D721Med (cell line): ENCODE results near the gene ADCYAP1.

Source experiments
- DNase-seq: peaks from one replicate; pipeline ENCODE4 v3.0.0; 2011; ENCODE audit warnings: low spot score; ENCODE audit not compliant: insufficient read length
- FAIRE-seq: peaks from 2 replicates; lab custom pipeline; 2011; peaks lifted over from hg19 to GRCh38; lab: Jason Lieb, UNC
- CTCF ChIP-seq: IDR thresholded peaks from 2 replicates; pipeline ENCODE4 v1.5.1; 2012; ENCODE audit warnings: mild to moderate bottlenecking, control low read depth; ENCODE audit not compliant: insufficient read depth; ENCODE audit errors: missing control alignments

ADCYAP1 gene

GRCh38 chr18:924987-925386 is 20.3 kb downstream of the ADCYAP1 start:
- no peak for TF ChIP-seq CTCF
- FAIRE-seq (no peak), DNase-seq (no peak)

- no peak for TF ChIP-seq CTCF
- no peak for DNase-seq
- no peak for FAIRE-seq
These were observed 22.3 kb downstream of the ADCYAP1 start for GRCh38 chr18:926946-927345.

- DNase-seq = no peak
- TF ChIP-seq CTCF = no peak
- FAIRE-seq = no peak
These were observed 28.4 kb downstream of the ADCYAP1 start for GRCh38 chr18:933082-933481.

- FAIRE-seq (no peak), DNase-seq (no peak)
- TF ChIP-seq CTCF = no peak
These were observed 30.0 kb downstream of the ADCYAP1 start for GRCh38 chr18:934518-935133.

GRCh38 chr18:936941-937340 is 32.3 kb downstream of the ADCYAP1 start:
- FAIRE-seq = no peak
- DNase-seq = no peak
- TF ChIP-seq CTCF = no peak

GRCh38 chr18:939166-939565 is 34.5 kb downstream of the ADCYAP1 start:
- FAIRE-seq = no peak
- DNase-seq = no peak
- TF ChIP-seq CTCF = no peak

GRCh38 chr18:939958-940357 is 35.3 kb downstream of the ADCYAP1 start:
- no peak for DNase-seq
- FAIRE-seq = no peak
- no peak for TF ChIP-seq CTCF
